GM13977 (cell line): ENCODE results near the gene PCNX4.
A peak's percentile ranks its signal among the peaks of the same experiment; 100 is the strongest.
"Not testable (repeated sequence)": the region's sequence is repeated elsewhere in the genome, so short reads cannot be mapped to it uniquely, and the experiment has no call there.

Source experiments
- DNase-seq: peaks from one replicate; pipeline ENCODE4 v3.0.0; 2012; ENCODE audit warnings: low spot score
- CTCF ChIP-seq: IDR thresholded peaks from 2 replicates; pipeline ENCODE4 v1.5.1; 2012; ENCODE audit warnings: mild to moderate bottlenecking, control low read depth; ENCODE audit not compliant: insufficient read depth; ENCODE audit errors: extremely low read depth, missing control alignments
- in situ Hi-C: fragments of 300-500 bp; cut with MboI; formaldehyde crosslinking; loops from one replicate; pipeline ENCODE4 v1.12.0; 2022; ENCODE audit warnings: low sequenced_read_pairs, low pct_unique_long_range_greater_than_20kb, mixed read lengths, inconsistent platforms; ENCODE audit not compliant: unreplicated experiment

Gene PCNX4

GRCh38 chr14:60097974-60098373 lies 6.3 kb downstream of the PCNX4 start:
- no peak for TF ChIP-seq CTCF
- DNase-seq = no peak
- in situ Hi-C loops = no loop called here

- in situ Hi-C loops, DNase-seq: not testable (repeated sequence)
These were observed 8.1 kb downstream of the PCNX4 start for GRCh38 chr14:60099855-60100254.

GRCh38 chr14:60101786-60102185 lies 10.1 kb downstream of the PCNX4 start:
- in situ Hi-C loops = no loop called here
- TF ChIP-seq CTCF = no peak
- DNase-seq = no peak

- DNase-seq = no peak
- no peak for TF ChIP-seq CTCF
- in situ Hi-C loops = no loop called here
These were observed 10.7 kb downstream of the PCNX4 start for GRCh38 chr14:60102389-60102788.

- TF ChIP-seq CTCF = no peak
- DNase-seq = no peak
- in situ Hi-C loops = no loop called here
These were observed 14.6 kb downstream of the PCNX4 start for GRCh38 chr14:60106339-60106738.

GRCh38 chr14:60107477-60107876 lies 15.8 kb downstream of the PCNX4 start:
- TF ChIP-seq CTCF = no peak
- in situ Hi-C loops = no loop called here
- no peak for DNase-seq

GRCh38 chr14:60111732-60112131 lies 20.0 kb downstream of the PCNX4 start:
- in situ Hi-C loops = no loop called here
- no peak for TF ChIP-seq CTCF
- peak; percentile 26 for DNase-seq
